Mucosa of descending colon (tissue), 3 donors: ENCODE measurements around the gene FARS2. TPM values are rescaled to one million over a fixed set of nuclear protein-coding genes. Genes with fewer than 3 reads are reported as not detected.

Experiments used
- ATAC-seq: fragments of 200-7000 bp; cut with Tn5 transposase; one replicate; pipeline ENCODE4 v1.9.1; 2020; ENCODE audit warnings: mild to moderate bottlenecking, moderate library complexity
- DNase-seq, 3 donors: peaks; one replicate each; pipeline ENCODE4 v3.0.0-alpha.2; 2020
- H3K36me3 ChIP-seq: fragments of 200-600 bp; one replicate; pipeline ENCODE4 v1.8.0; 2021; ENCODE audit warnings: low read depth, mild to moderate bottlenecking
- H3K4me1 ChIP-seq: fragments of 200-600 bp; one replicate; pipeline ENCODE4 v1.8.0; 2021; ENCODE audit warnings: low read depth, mild to moderate bottlenecking
- H3K4me3 ChIP-seq: fragments of 200-600 bp; one replicate; pipeline ENCODE4 v1.8.0; 2021; ENCODE audit warnings: mild to moderate bottlenecking
- H3K9me3 ChIP-seq: fragments of 200-600 bp; one replicate; pipeline ENCODE4 v1.8.0; 2021; ENCODE audit warnings: mild to moderate bottlenecking
- intact Hi-C, 2 donors: fragments of 100-400 bp; cut with DNase I in 1 of 2; cut with micrococcal nuclease in 1 of 2; formaldehyde crosslinking; loops; one replicate each; pipeline versions ENCODE4 v1.11.0 to v1.11.1; 2022; cut with DNase I, micrococcal nuclease
- total RNA-seq, 3 donors: library from RNA; stranded (reverse); fragmentation: NEBNext Ultra II Directional in 2 of 3; extraction: Animal tissue kit (Norgen Biotek cat#: 25700) in 2 of 3; gene quantifications; one replicate each; pipeline versions ENCODE4 v1.2.1 to v1.2.4, GENCODE V29; 2021 to 2023
- TF ChIP-seq, protein P1 (sequence below): fragments of 200-600 bp; IDR thresholded peaks from one replicate; pipeline ENCODE4 v1.8.0; 2022; ENCODE audit warnings: antibody characterized with exemption, mild to moderate bottlenecking
- donor health status: DM: no; HTN: no; CAD: no; lungs with moderate emphysema.
- donor health status: DM: no; HTN: no; CAD: no.
- donor health status: DM: no; HTN: yes; CAD: no.

Gene FARS2
- total RNA-seq, 3 donors from 2014 or later: 15.2 to 21.6 (median 17.2) TPM

DNA sequence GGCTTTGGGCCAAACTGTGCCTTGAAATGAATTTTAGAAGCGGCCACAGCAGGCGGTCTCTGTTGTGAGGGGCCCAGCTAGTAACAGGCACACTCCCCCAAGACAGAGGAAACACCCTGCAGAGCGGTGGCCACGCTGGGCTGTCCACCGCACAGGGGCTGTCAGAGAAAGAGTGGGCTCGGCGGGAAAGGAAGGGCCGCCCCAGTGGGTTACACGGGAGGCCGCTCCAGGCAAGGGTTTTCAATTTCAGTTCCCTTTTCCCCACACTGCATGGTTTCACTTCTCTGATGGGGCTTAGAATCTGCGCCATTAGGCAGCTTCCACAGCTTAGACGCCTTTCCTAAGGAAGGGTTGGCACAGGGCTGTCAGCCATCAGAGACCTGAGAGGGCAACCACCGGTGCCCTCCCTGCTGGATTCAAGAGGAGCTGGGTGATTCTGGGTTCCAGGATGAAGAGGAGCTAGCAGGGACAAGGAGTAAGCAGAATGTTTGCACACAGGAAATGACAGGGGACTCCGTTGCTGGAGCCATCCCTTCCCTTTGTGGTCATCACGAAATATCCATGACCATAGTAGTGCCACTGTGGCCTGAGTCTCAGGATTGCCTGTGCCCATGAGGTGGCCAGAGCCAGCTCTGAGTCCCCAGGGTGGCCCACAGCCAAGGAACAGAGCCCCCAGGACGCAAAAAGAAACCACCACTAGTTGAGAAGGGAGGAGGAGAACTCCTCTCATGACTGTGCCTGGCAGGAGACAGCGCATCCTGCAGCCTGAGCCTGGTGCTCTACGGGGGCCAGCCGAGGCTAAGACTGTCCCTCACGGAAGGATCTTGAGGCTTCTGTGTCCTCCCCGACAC, 462.8 kb downstream of the FARS2 start:
- Histone ChIP-seq H3K4me3 (no peak overlapping the region), H3K9me3 (no peaks in the 10 kb centered on the region), H3K4me1 (no peaks in the 10 kb centered on the region), H3K36me3 (no peaks in the 10 kb centered on the region)
- ATAC-seq (peak; percentile 80), DNase-seq (peak in 2 of 3 donors; percentile 25 to 35)
- TF ChIP-seq, protein P1, sequence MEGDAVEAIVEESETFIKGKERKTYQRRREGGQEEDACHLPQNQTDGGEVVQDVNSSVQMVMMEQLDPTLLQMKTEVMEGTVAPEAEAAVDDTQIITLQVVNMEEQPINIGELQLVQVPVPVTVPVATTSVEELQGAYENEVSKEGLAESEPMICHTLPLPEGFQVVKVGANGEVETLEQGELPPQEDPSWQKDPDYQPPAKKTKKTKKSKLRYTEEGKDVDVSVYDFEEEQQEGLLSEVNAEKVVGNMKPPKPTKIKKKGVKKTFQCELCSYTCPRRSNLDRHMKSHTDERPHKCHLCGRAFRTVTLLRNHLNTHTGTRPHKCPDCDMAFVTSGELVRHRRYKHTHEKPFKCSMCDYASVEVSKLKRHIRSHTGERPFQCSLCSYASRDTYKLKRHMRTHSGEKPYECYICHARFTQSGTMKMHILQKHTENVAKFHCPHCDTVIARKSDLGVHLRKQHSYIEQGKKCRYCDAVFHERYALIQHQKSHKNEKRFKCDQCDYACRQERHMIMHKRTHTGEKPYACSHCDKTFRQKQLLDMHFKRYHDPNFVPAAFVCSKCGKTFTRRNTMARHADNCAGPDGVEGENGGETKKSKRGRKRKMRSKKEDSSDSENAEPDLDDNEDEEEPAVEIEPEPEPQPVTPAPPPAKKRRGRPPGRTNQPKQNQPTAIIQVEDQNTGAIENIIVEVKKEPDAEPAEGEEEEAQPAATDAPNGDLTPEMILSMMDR: no peak
- intact Hi-C loops: no loop called here

DNA sequence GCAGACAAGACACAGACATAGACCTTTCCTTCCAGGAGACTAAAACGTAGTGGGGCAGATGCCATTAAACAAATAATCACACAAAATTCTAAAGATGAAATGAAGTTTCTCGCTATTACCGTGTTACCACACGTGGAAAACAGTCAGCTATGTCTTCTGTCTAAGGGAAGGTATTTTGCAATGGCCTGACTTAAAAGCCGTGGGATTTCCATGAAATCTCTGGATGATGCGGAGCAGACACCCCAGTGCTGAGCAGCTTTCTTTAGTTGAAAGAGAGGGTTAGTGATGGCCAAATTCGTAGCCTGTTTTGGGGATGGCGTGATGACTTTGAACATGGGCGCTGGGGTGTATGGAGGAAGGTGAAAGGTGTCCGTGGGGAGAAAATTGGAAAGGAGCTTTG, 463.6 kb downstream of the FARS2 start:
- Histone ChIP-seq H3K9me3 (no peaks in the 10 kb centered on the region), H3K4me3 (no peak overlapping the region), H3K4me1 (no peaks in the 10 kb centered on the region), H3K36me3 (no peaks in the 10 kb centered on the region)
- ATAC-seq (no peak), DNase-seq (no peak)
- TF ChIP-seq, protein P1: no peak
- intact Hi-C loops: no loop called here

DNA sequence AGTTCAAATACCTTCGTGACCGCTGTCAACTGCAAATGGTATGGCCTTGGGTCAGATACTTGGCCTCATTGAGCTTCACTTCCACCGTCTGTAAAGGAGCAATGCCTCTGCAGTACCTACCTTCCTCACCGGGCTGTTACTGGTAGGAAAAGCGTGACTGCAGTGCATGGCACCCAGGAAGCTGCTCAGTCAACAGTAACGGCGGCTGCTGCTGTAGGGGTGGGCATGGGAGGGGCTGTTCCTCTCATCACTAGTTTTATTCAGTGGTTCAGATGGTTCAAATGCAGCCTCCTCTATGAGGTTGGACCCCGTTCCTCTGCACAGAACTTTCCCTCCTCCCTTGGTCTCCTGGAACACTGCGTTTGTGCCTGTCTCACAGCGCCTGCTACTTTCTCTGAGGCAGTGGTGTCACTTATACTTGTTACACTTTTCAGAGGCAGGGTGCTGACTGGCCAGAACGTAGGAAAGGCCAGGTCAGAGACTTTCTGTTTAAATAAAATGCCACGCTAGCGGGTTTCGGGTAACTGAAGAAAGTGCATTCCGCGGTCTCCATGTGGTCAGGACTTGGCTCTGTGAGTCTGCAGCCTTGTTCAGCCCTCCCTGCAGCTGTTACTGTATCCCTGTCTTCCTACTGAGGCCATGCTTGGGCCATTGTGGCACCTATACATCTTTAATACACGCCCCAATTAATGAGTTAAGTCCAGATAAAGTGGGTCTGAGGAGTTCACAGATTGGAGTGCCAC, 465.8 kb downstream of the FARS2 start:
- DNase-seq (no peak), ATAC-seq (no peak)
- Histone ChIP-seq H3K4me3 (no peak overlapping the region), H3K36me3 (no peaks in the 10 kb centered on the region), H3K9me3 (no peaks in the 10 kb centered on the region), H3K4me1 (no peaks in the 10 kb centered on the region)
- TF ChIP-seq, protein P1: no peak
- intact Hi-C loops: no loop called here

DNA sequence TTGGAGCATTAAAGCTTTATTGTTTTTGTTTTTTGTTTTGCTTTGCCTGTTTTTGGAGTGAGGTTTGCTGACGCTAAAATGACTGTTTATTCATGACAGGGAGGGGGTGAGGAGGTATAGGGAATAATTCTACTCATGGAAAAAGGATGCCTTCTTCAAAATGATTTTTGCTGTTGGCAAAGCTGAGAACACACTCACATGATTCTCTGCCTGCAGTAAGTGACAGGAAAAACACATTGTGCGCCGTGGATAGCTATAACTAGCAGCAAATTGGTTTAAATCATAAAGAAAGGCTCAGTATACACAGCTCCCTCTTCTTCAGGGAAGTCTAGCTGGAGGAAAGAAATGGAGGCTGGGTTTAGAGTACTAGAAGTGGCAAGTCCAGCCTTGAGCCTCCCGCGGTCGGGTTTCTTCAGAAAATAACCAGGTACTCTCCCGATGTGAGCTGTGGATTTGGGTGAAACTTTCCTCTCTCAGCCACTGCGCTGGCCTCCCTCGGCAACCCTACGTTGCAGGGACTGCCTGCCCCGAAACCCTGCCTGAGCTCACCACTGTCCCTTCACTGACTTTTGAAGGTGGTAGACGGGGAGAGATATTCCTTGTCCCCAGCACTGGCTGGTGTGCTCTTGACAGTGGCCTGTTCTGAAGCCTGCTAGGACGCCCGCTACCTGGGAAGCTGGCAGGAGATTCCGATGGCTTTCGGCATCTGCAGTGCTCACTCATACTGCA, 467.2 kb downstream of the FARS2 start:
- intact Hi-C loops: no loop called here
- TF ChIP-seq, protein P1: no peak
- DNase-seq: no peak
- Histone ChIP-seq H3K9me3 (no peaks in the 10 kb centered on the region), H3K4me1 (no peaks in the 10 kb centered on the region), H3K36me3 (no peaks in the 10 kb centered on the region), H3K4me3 (no peak overlapping the region)
- ATAC-seq: no peak

DNA sequence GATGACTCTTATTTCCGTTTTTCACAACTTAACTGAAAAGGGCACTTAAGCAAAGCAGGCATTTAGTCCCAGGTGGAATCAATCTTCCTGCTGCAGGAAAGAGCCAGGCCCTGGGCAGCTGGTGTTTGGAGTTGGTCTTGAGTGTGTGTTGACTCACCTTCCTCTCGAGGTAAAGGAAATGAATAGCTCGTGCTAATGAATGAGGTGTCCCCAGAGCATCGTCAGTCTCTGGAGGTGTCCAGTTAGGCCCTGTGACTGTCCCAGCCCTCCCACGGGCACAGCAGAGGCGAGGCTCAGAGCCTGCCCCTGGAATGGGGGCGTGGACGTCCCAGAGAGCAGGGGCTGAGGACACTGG, 467.7 kb downstream of the FARS2 start:
- intact Hi-C loops: no loop called here
- DNase-seq (no peak), ATAC-seq (no peak)

More for the DNA sequence above, 467.7 kb downstream of the FARS2 start:
- Histone ChIP-seq H3K4me3 (no peak overlapping the region), H3K4me1 (no peaks in the 10 kb centered on the region), H3K9me3 (no peaks in the 10 kb centered on the region), H3K36me3 (no peaks in the 10 kb centered on the region)
- TF ChIP-seq, protein P1: no peak
